ENCODE data around the gene ID2.

ID2 gene

DNA sequence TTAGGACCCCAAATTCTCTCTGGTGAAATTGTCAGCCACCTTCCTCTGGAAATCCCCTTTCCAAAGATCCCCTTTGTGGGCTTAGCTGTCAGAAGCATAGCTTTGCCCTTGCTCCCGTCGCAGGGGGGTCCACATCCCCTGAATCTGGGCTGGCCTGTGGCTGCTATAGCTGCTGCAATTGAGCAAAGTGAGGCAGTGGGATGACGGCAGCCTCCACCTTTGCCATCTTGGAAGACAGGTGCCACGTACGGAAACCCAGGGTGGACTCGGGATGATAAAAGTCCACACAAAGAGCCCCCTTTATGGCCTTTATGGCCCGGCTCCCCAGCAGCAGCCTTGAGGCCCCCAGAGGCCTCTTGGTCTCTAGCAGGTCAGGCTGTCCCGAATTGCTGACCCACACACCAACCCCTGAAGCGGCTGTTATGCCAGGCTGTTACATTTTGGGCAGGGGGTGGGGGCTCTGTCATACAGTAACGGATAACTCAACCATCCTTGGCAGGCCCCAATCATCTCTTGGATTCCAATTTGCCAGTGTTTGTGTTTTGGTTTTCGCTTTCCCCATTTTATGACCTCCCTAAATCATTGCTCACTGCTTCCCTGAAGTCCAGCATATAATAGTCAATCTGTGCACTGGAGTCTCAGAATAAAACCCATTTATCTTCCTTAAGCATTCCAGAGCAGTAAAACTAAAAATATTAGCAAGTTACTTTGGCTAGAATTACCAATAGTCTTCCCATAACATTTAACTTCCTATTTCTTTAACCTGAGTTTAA lies 33.2 kb upstream of the ID2 start:
- no peak for DNase-seq

DNA sequence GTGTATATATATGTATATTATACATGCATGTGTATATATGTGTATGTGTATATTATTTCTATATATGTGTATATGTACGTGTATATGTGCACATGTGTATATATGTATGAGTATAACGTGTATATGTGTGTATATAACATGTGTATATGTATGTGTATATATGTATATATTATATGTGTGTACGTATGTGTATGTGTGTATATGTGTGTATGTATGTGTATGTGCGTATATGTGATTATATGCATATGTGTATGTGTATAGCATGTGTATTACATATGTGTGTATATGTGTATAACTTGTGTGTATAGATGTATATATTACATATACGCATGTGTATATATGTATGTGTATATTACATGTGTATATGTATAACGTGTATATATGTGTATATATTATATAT lies 32.1 kb upstream of the ID2 start:
- no peak for DNase-seq

DNA sequence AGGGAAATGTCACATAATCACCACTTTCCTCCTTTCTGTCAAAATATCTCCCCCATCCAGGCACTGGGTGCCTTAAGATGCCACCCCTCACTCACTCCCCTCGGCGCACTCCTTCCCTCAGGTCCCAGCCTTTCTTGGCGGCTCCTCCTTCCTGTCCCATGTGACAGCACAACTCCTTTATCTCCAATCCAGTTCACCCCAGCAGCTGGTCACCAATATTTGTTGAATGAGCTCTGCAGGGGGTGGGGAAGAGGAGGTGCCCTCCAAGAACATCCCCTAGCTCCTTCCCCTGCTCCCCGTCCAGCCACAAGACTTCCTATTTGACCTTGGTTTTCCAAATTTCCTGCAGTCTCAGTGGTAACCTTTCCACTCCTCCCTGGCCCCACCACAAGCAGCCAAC lies 31.6 kb upstream of the ID2 start:
- DNase-seq: no peak

DNA sequence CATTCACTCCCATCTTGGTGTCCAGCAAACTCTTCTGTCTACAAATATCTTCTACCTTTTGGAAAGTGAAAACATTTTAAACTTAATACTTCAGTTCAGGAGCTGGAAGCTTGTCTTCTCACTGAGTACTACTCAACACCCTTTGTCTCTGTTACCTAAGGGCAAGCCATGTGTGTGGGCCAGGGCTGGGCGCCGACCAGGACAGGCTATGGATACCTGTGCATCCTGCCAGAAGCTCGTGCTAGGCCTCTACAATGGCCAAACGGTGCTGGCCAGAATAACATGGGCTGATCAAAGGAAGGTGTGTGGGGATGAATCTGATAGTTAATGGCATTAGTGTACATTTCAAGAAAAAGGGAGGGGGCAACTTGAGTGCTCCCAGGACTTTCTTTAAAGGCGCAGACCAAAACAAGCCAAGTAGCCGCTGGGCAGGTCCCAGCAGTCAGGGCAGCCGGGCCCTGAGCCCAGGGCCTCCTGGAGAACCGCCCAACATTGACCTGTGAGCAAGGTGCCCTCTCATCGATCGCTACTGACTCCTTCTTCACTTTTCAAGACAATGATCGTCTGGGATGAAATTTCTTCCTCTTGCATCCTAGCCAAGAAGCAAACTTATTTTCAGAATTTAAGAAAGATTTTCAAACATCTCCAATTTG lies 29.0 kb upstream of the ID2 start:
- no peak for DNase-seq

- no peak for DNase-seq
Measured at GRCh38 chr2:8653485-8653884, 28.4 kb upstream of the ID2 start.

DNA sequence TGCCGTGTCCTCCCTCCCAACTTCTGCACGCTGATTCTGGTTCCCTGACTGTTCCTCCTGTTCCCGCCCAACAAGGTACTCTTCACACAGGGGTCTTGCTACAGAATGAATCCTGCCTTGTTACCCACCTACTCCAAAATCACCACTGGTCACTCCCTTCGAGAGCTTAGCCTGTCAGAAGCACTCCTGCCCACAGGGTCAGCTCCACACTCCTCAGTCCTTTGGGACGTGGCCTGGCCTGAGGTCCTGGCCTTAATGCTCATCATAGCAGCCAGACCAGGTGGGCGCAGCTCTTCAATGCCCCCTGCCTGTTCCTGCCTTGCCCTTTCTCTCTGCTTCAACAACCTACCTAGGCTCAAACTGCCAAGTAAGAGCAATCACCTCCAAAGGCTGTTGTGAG lies 27.8 kb upstream of the ID2 start:
- DNase-seq: no peak

DNA sequence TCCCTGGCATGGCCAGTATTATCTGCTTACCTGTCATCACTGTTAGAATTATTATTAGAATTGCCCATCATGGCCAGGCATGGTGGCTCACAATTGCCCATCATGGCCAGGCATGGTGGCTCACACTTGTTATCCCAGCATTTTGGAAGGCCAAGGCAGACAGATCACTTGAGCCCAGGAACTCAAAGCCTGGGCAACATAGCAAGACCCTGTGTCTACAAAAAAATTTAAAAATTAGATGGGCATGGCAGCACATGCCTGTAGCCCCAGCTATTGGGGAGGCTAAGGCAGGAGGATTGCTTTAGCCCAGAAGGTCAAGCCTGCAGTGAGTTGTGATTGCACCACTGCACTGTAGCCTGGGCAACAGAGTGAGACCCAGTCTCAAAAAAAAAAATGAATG lies 27.4 kb upstream of the ID2 start:
- DNase-seq: no peak

DNA sequence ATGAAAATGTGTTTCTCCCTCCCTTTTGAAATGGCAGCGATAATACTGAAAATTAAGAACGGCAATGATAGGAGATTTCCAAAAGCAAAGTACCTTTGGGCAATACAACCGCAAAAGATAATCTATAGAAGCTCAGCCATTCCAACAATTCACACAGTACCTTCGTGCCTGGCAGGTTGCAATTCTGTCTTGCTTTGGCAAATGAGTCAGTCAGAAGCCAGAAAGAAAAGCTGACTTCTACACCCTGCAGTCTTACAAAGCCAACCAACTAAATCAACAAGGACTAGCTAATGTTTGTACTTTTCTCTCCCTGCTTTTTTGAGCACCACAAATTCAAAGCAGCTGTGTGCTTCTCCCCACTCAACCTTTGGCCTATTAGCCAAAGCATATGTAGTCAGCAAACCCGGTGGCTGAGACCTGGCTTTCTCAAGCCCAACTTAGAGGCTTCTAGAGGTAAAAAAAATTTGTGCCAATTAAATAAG lies 25.7 kb upstream of the ID2 start:
- DNase-seq: no peak

- no peak for DNase-seq
Measured at GRCh38 chr2:8656811-8657210, 25.0 kb upstream of the ID2 start.

GRCh38 chr2:8657423-8658062 lies 24.3 kb upstream of the ID2 start:
- no peak for DNase-seq

DNA sequence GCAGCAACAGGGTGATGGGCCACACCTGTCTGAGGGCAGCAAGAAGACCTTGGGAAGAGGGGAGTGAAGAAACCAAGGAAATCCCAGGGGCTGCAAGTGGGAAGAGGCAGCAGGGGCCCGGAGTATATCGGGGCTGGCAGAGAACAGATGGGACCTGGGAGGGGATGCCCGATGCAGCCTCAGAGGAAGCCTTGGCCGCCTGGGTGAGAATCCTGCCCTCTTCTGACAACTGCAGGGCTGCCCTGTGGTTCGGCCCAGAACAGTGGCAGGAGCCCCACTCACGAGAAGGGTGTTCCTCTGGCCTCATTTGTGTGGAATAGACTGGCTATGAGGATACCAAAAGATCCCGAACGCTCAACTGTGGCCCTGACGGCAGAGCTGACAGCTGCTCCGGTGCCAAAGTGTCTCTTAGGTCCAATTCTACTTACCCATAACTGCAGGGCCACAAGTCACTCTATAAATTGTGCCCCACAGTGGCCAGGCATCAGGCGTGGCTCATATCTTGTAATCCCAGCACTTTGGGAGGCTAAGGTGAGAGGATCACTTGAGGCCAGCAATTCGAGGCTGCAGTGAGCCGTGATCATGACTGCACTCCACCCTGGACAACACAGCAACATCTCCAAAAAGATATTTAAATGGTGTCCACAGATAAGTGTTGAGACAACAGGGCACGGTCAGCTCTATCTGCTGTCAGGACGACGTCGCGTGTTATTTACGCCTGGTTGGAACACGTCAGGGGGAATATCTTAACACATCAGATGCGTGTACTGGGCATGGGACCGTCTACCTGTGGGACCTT lies 23.6 kb upstream of the ID2 start:
- no peak for DNase-seq

DNA sequence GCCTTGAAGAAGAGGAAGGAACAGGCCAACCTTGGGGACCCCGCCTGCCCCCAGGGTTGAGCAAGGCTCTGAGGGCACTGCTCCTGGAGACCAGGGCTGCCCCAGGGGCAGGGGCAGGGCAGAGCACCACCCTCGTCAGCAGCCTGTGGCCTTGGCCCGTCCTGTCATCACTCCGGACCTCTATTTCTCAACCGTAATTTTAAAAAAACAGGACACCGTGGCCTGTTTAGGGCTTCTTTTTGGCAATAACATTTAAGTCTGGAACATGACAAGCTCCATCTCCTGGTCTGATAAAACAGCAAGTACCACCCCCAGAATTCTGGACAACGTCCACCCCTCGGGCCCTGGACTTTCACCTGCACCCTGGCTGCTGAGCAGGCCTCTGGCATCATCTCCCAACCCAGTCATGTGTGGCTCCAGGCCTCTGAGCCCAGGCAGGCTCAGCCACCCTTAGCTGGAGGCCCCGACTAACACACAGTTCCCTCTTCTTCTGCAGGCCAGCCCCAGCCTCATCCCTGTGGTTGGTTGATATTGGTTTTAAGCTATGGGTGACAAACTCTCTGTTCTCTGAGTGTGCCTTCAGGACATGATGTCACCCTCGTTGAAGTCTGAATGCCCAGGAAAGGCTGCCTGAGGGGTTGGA lies 22.6 kb upstream of the ID2 start:
- DNase-seq: no peak

DNA sequence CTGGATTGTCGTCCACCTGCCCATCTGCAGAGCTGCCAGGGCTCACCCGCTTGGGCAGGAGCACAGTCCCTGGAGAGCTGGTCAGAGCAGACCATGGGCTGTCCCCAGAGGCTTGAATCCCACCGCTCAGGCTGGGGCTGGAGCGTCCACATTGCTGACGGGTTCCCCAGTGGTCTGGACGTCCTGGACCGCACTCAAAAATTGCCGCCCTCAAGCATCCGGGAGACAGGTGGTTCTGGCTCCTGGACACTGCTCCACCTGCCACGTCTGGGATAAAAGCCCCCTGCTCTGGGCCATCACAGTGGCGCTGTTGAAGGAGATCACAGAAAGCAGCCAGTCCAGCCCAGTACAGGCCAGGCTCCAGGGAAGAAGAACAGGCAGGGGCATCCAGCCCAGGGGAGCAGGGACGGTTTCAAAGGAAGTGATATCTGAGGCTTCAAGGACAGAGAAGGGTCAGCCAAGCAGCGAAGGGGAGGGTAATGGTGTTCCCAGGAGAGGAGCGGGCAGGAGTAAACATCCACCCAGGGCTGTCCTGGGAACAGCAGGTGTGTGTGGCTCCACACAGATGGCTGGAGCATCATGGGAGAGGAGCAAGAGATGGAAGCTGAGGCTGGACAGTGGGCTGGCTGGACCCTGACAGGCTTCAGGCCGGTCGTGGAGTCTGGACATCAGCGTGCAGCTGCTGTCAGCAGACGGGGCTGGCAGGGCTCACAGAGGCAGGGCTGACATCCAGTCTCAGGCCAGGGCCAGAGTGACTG lies 21.9 kb upstream of the ID2 start:
- no peak for DNase-seq

- no peak for DNase-seq
Measured at GRCh38 chr2:8661235-8661634, 20.6 kb upstream of the ID2 start.

DNA sequence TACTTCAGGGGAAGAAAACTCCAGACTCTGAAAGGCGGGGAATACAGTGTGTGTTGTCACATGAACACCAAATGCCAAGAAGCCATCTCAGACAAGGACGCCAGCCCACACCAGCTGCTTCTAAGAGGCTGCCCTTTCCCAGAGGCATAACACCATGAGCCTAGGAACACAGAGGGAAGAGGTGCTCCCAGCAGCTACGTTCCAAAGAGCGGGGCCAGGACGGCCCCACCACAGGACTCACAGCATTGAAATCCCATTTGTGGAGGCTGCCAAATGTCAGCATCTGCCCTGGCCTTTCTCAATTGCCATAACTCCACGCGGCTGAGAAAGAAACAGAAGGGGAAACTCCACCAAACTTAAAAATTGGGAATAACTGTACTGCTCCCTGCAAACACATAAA lies 20.1 kb upstream of the ID2 start:
- DNase-seq: peak; percentile 54

DNA sequence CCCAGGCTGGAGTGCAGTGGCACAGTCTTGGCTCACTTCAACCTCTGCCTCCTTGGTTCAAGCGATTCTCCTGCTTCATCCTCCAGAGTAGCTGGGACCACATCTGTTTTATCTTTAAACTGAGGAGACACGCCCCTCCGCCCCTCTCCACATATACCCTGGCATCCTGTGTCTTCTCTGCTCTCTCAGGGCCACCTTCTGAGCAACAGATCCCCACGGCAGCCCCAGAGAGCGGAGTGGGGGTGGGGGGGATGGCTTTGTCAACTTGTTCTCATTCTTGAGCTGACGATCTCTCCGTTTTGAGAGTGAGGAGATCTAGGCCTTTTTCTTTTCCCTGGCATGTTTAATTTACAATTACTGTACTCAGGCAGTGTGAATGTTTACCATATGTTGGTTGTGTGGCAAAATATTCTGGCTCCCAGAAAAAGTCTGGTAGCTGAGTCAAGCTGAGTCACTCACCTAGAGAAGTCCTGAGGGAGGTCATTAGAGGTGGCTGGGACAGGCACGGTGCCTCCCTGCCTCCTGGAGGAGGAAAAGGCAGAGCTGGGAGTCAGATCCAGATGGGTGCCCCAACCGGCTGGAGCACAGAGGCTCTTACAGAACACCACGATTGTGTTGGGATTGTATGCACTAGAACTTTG lies 19.5 kb upstream of the ID2 start:
- no peak for DNase-seq

GRCh38 chr2:8663997-8664396 lies 17.9 kb upstream of the ID2 start:
- DNase-seq: no peak

DNA sequence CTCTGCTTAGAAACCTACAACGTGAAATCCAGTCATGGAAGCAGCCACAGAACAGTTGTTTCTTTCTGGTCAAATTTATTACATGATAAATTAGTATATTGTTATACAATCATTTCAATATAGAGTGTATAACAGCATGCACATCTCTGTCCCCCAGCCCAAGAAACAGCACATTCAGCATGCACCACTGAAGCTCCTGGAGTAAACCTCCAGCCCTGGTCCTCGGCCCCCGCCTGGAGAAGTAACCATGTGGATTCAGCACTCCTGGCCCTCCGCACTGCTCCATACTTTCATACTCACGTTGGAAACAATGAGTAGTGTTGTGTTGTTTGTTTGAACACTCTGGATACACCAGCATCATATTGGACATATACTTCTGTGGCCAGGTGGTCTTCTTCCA lies 15.3 kb upstream of the ID2 start:
- DNase-seq: peak; percentile 34

GRCh38 chr2:8667896-8668512 lies 13.9 kb upstream of the ID2 start:
- DNase-seq: no peak

DNA sequence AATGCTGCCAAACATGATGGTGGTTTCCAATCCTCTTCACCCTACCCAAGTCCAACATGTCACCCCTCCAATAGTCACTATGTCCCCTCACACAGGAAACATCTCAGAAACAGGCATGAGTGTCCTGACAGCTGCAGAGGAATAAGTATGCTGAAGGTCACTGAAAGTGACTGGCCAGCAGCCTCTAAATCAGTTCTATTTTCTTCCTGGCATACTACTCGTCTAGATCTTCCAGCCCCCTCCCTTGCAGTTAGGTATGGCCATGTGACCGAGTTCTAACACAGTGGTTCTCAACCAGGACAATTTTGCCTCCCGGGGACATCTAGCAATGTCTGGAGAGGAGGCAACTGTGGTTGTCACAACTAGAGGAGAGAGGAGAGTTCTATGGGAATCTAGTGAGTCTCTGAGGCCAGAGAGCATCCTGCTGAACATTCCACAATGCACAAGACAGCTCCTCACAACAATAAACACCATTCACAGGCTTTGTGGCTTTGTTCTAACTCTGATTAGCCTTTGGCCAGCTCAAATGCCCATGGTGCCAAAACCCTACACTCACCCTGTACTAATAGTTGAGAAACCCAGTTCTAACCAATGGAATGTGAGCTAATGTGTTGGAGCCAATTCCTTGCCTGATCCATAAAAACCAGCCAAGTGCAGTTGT lies 12.6 kb upstream of the ID2 start:
- DNase-seq: peak; percentile 38
